B cell (primary cell): ENCODE results near the gene ATP2B3. TPM values are rescaled to one million over a fixed set of nuclear protein-coding genes. Genes with fewer than 3 reads are reported as not detected.

Experiments
- ATAC-seq: fragments of 200-7000 bp; cut with Tn5 transposase; one replicate; pipeline ENCODE4 v1.10.0; 2021; ENCODE audit warnings: low read depth, mild to moderate bottlenecking, moderate number of reproducible peaks, moderate library complexity
- CTCF ChIA-PET: fragments of 350-600 bp; sonication (Branson Sonifier 250); formaldehyde crosslinking; loops from one replicate; lab custom pipeline; 2021; ENCODE audit warnings: antibody characterized with exemption, inconsistent platforms; lab: Charles Lee
- POLR2A ChIA-PET: fragments of 350-600 bp; sonication (Branson Sonifier 250); formaldehyde crosslinking; loops from one replicate; lab custom pipeline; 2021; ENCODE audit warnings: antibody characterized with exemption; lab: Charles Lee
- DNase-seq: peaks from one replicate; pipeline ENCODE4 v3.0.0; 2013
- H2AFZ ChIP-seq: 2 replicates; pipeline ENCODE4 v1.6.1; 2012; ENCODE audit warnings: mild to moderate bottlenecking, low read depth, low read length; ENCODE audit not compliant: insufficient read depth, poor library complexity, severe bottlenecking
- H3K27ac ChIP-seq, 2 donors: 1 replicate in 1 of 2; 2 replicates in 1 of 2; pipeline ENCODE4 v1.5.1; 2012 to 2013; ENCODE audit warnings: low read length in 2 of 2, mild to moderate bottlenecking in 2 of 2, moderate library complexity in 1 of 2
- H3K27me3 ChIP-seq, 4 experiments: fragments of 200-600 bp in 1 of 4; sonication (generic) in 1 of 4; replicated peaks in 1 of 4; 1 replicate in 2 of 4; 2 replicates in 2 of 4; pipeline versions ENCODE4 v1.6.1 to v1.7.0; 2013 to 2016; ENCODE audit warnings: low read length in 3 of 4, mild to moderate bottlenecking in 2 of 4, mixed read lengths in 1 of 4, moderate library complexity in 1 of 4; ENCODE audit not compliant: insufficient read depth in 4 of 4, control insufficient read depth in 3 of 4; ENCODE audit errors: control extremely low read depth in 1 of 4
- H3K36me3 ChIP-seq, 2 experiments: replicated peaks in 1 of 2; 1 replicate in 1 of 2; 2 replicates in 1 of 2; pipeline versions ENCODE4 v1.6.1 to v1.7.1; 2013; ENCODE audit warnings: low read length in 1 of 2; ENCODE audit not compliant: insufficient read depth in 2 of 2, control insufficient read depth in 1 of 2; ENCODE audit errors: control extremely low read depth in 1 of 2, extremely low read depth in 1 of 2
- H3K4me1 ChIP-seq, 2 donors: fragments of 200-600 bp in 1 of 2; sonication (generic) in 1 of 2; 1 replicate in 1 of 2; 2 replicates in 1 of 2; pipeline versions ENCODE4 v1.5.1 to v1.6.1; 2013 to 2017; ENCODE audit warnings: low read length in 2 of 2; ENCODE audit not compliant: control insufficient read depth in 2 of 2, insufficient read depth in 2 of 2
- H3K4me2 ChIP-seq: replicated peaks from 2 replicates; pipeline ENCODE3; 2012; ENCODE audit warnings: mild to moderate bottlenecking, low read depth, low read length; ENCODE audit not compliant: poor library complexity, severe bottlenecking
- H3K4me3 ChIP-seq, 5 experiments: fragments of 200-600 bp in 1 of 5; sonication (generic) in 1 of 5; 1 replicate in 3 of 5; 2 replicates in 2 of 5; pipeline versions ENCODE4 v1.5.1 to v1.7.0; 2011 to 2016; ENCODE audit warnings: low read length in 4 of 5, mild to moderate bottlenecking in 4 of 5, low read depth in 2 of 5, control low read depth in 1 of 5, moderate library complexity in 1 of 5; ENCODE audit not compliant: insufficient read depth in 1 of 5; ENCODE audit errors: control extremely low read depth in 1 of 5, extremely low read depth in 1 of 5
- H3K79me2 ChIP-seq: fragments of 200-600 bp; sonication (generic); one replicate; pipeline ENCODE4 v1.6.0; 2016; ENCODE audit warnings: low read length; ENCODE audit not compliant: control insufficient read depth, insufficient read depth
- H3K9ac ChIP-seq: fragments of 200-600 bp; sonication (generic); 2 replicates; pipeline ENCODE4 v1.6.1; 2017; ENCODE audit warnings: mild to moderate bottlenecking, low read length, moderate library complexity
- H3K9me3 ChIP-seq, 3 donors: one replicate each; pipeline versions ENCODE4 v1.6.1 to v1.7.1; 2013; ENCODE audit warnings: low read length in 2 of 3; ENCODE audit not compliant: control insufficient read depth in 2 of 3, insufficient read depth in 1 of 3; ENCODE audit errors: control extremely low read depth in 1 of 3
- H4K20me1 ChIP-seq: 2 replicates; pipeline ENCODE4 v1.6.0; 2012; ENCODE audit warnings: mild to moderate bottlenecking, low read length; ENCODE audit not compliant: insufficient read depth, control insufficient read depth, poor library complexity, severe bottlenecking
- H3K27ac Mint-ChIP-seq: one replicate; pipeline ENCODE4 v1.8.0; 2021; ENCODE audit warnings: mixed read lengths
- H3K27me3 Mint-ChIP-seq: one replicate; pipeline ENCODE4 v1.8.0; 2021; ENCODE audit warnings: mixed read lengths
- H3K4me1 Mint-ChIP-seq: one replicate; pipeline ENCODE4 v1.8.0; 2021; ENCODE audit warnings: mixed read lengths
- H3K4me3 Mint-ChIP-seq: one replicate; pipeline ENCODE4 v1.8.0; 2021; ENCODE audit warnings: mixed read lengths
- H3K9me3 Mint-ChIP-seq: one replicate; pipeline ENCODE4 v1.8.0; 2022; ENCODE audit warnings: mixed read lengths; ENCODE audit not compliant: insufficient read depth
- CTCF ChIP-seq: fragments of 200-600 bp; IDR thresholded peaks from one replicate; pipeline ENCODE4 v1.8.0; 2022; ENCODE audit warnings: antibody characterized with exemption, mild to moderate bottlenecking
- EZH2 ChIP-seq: IDR thresholded peaks from 2 replicates; pipeline ENCODE4 v1.6.1; 2012; ENCODE audit warnings: borderline replicate concordance, low read depth, mild to moderate bottlenecking, moderate library complexity, low read length; ENCODE audit not compliant: insufficient read depth, poor library complexity, severe bottlenecking
- WGBS: methylation state at CpG from one replicate; pipeline ENCODE4 v1.1.5; 2013; ENCODE audit warnings: missing lambda C conversion rate; ENCODE audit not compliant: insufficient coverage; 5-methylcytosine and 5-hydroxymethylcytosine counted together
- intact Hi-C: fragments of 100-400 bp; cut with micrococcal nuclease; formaldehyde crosslinking; loops from one replicate; pipeline ENCODE4 v1.10.0; 2022
- polyA plus RNA-seq: library from polyadenylated mRNA; depleted of rRNA; stranded (reverse); fragments of >200 nt; gene quantifications from 2 replicates; pipeline ENCODE4 v1.2.3, GENCODE V29; 2012
- total RNA-seq, 2 donors: library from RNA; stranded (reverse); fragments of 120-200 nt in 1 of 2; gene quantifications; 1 replicate in 1 of 2; 2 replicates in 1 of 2; pipeline versions ENCODE4 v1.2.3 to v1.2.4, GENCODE V29; 2013 to 2022

The ATP2B3 gene
- total and polyA plus RNA-seq, 2 donors (not counting 1 experiment from before 2014, with no cell fraction given), result not detected

DNA sequence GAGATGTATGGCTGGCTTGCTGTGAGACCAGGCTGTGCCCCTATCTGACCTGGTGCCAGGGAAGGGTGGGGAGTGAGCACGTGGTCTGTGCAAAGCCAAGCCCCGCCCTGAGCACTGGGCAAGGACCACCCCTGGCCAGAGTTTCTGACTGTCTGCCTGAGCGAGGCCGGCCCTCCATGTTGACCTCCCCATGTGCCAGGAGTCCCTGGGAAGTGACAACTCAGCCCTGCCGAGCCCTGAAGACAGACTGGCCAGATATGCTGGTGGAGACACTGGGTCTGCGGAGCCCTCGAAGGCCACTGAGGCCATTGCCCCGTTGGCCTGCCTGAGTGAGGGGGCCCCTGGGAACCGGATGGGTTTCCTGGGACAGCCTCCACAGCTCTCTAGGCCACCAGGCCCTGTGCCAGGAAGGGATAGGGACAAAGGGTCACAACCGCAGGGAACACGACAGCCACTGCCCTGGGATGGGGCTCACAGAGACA, 29.8 kb upstream of the ATP2B3 start:
- ChIA-PET POLR2A (no interaction called here), CTCF (no interaction called here)
- H3K9me3 Mint-ChIP-seq, result no peaks in the 10 kb centered on the region
- Histone ChIP-seq H2AFZ (no peak overlapping the region), H3K4me1 (no peaks in the 10 kb centered on the region), H3K4me2 (no peak overlapping the region), H3K79me2 (no peaks in the 10 kb centered on the region), H4K20me1 (no peaks in the 10 kb centered on the region), H3K27ac (no peak overlapping the region), H3K36me3 (no peaks in the 10 kb centered on the region), H3K4me3 (no peak overlapping the region), H3K9ac (no peak overlapping the region), H3K9me3 (no peaks in the 10 kb centered on the region), H3K27me3 (no peaks in the 10 kb centered on the region)
- DNase-seq, result no peak
- no peak for ATAC-seq
- H3K27ac Mint-ChIP-seq, result no peak overlapping the region
- H3K4me3 Mint-ChIP-seq, result no peak overlapping the region
- intact Hi-C loops, result no loop called here
- no peaks in the 10 kb centered on the region for H3K27me3 Mint-ChIP-seq
- H3K4me1 Mint-ChIP-seq, result no peaks in the 10 kb centered on the region
- WGBS, result 87% methylated on average over 11 of the region's 11 CpGs
- no peak for TF ChIP-seq CTCF
- no peak for TF ChIP-seq EZH2

GRCh38 chrX:153488231-153488914, 29.1 kb upstream of the ATP2B3 start:
- TF ChIP-seq EZH2 (no peak), CTCF (no peak)
- no peak overlapping the region for H3K9ac ChIP-seq
- no peaks in the 10 kb centered on the region for H3K27me3 Mint-ChIP-seq

More at GRCh38 chrX:153488231-153488914, 29.1 kb upstream of the ATP2B3 start:
- H4K20me1 ChIP-seq, result no peaks in the 10 kb centered on the region
- 73% methylated on average over 5 of the region's 27 CpGs for WGBS
- H3K4me1 Mint-ChIP-seq, result no peaks in the 10 kb centered on the region
- CTCF ChIA-PET, result no interaction called here
- H3K79me2 ChIP-seq, result no peaks in the 10 kb centered on the region
- POLR2A ChIA-PET, result no interaction called here
- H3K4me2 ChIP-seq, result no peak overlapping the region
- no peak overlapping the region for H3K27ac Mint-ChIP-seq
- no peak overlapping the region for H3K4me3 ChIP-seq
- no peaks in the 10 kb centered on the region for H3K36me3 ChIP-seq
- H3K27me3 ChIP-seq, result no peaks in the 10 kb centered on the region
- H3K4me1 ChIP-seq, result no peaks in the 10 kb centered on the region
- H3K4me3 Mint-ChIP-seq, result no peak overlapping the region
- no peak overlapping the region for H2AFZ ChIP-seq
- H3K27ac ChIP-seq, result no peak overlapping the region
- no peak for ATAC-seq
- no peak for DNase-seq
- H3K9me3 Mint-ChIP-seq, result no peaks in the 10 kb centered on the region
- H3K9me3 ChIP-seq, result no peaks in the 10 kb centered on the region
- intact Hi-C loops, result no loop called here
